CD4-positive, CD25-positive, alpha-beta regulatory T cell (primary cell): ENCODE measurements around the gene ARID1B. TPM values are rescaled to one million over a fixed set of nuclear protein-coding genes. Genes with fewer than 3 reads are reported as not detected.

Experiments
- ATAC-seq, 2 donors: fragments of 150-1000 bp; cut with Tn5 transposase; one replicate each; pipeline ENCODE4 v1.10.0; 2021; ENCODE audit warnings: low read depth in 2 of 2, moderate number of reproducible peaks in 2 of 2, moderate library complexity in 1 of 2
- DNase-seq, 3 donors: peaks; one replicate each; pipeline versions ENCODE4 v3.0.0 to v3.0.0-alpha.2; 2012 to 2022; ENCODE audit warnings: mixed read lengths in 1 of 3
- H3K27ac ChIP-seq: one replicate; pipeline ENCODE4 v1.7.0; 2013; ENCODE audit warnings: mild to moderate bottlenecking, low read length; ENCODE audit not compliant: insufficient read depth, poor library complexity, severe bottlenecking
- H3K27me3 ChIP-seq: one replicate; pipeline ENCODE4 v1.7.0; 2013; ENCODE audit warnings: low read length; ENCODE audit not compliant: control insufficient read depth, insufficient read depth
- H3K36me3 ChIP-seq: one replicate; pipeline ENCODE4 v1.7.0; 2013; ENCODE audit warnings: mild to moderate bottlenecking, low read length, moderate library complexity; ENCODE audit not compliant: control insufficient read depth, insufficient read depth
- H3K4me1 ChIP-seq: 2 replicates; pipeline ENCODE4 v1.7.0; 2013; ENCODE audit warnings: mild to moderate bottlenecking, low read length; ENCODE audit not compliant: insufficient read depth, control insufficient read depth, poor library complexity, severe bottlenecking
- H3K4me3 ChIP-seq: one replicate; pipeline ENCODE4 v1.7.0; 2013; ENCODE audit warnings: low read depth, mild to moderate bottlenecking, low read length, moderate library complexity
- H3K9me3 ChIP-seq, 2 experiments: 1 replicate in 1 of 2; 2 replicates in 1 of 2; pipeline ENCODE4 v1.7.0; 2013; ENCODE audit warnings: low read length in 2 of 2, mild to moderate bottlenecking in 1 of 2, moderate library complexity in 1 of 2; ENCODE audit not compliant: control insufficient read depth in 2 of 2
- H3K27ac Mint-ChIP-seq, 3 donors: one replicate each; pipeline ENCODE4 v1.8.0; 2020 to 2022; ENCODE audit warnings: mild to moderate bottlenecking in 3 of 3, mixed read lengths in 3 of 3, moderate library complexity in 2 of 3
- H3K27me3 Mint-ChIP-seq: one replicate; pipeline ENCODE4 v1.8.0; 2022; ENCODE audit warnings: mild to moderate bottlenecking, mixed read lengths
- H3K36me3 Mint-ChIP-seq: one replicate; pipeline ENCODE4 v1.8.0; 2020; ENCODE audit warnings: mixed read lengths
- H3K4me1 Mint-ChIP-seq, 4 donors: one replicate each; pipeline ENCODE4 v1.8.0; 2020 to 2022; ENCODE audit warnings: mixed read lengths in 4 of 4, mild to moderate bottlenecking in 1 of 4
- H3K4me3 Mint-ChIP-seq, 4 donors: one replicate each; pipeline ENCODE4 v1.8.0; 2020 to 2022; ENCODE audit warnings: mild to moderate bottlenecking in 4 of 4, mixed read lengths in 4 of 4, moderate library complexity in 3 of 4
- H3K9me3 Mint-ChIP-seq, 7 donors: one replicate each; pipeline ENCODE4 v1.8.0; 2020 to 2022; ENCODE audit warnings: mixed read lengths in 7 of 7, mild to moderate bottlenecking in 3 of 7, moderate library complexity in 2 of 7
- polyA plus RNA-seq, 4 donors: library from polyadenylated mRNA; unstranded; fragments of 300-500 nt; fragmentation: Illumina TruSeq; gene quantifications; one replicate each; pipeline ENCODE4 v1.2.3, GENCODE V29; 2021
- total RNA-seq: library from RNA; stranded (reverse); gene quantifications from one replicate; pipeline ENCODE4 v1.2.3, GENCODE V29; 2022

Gene ARID1B
- total and polyA plus RNA-seq, 5 donors from 2014 or later: 9.8 to 186 (median 12.4) TPM

DNA sequence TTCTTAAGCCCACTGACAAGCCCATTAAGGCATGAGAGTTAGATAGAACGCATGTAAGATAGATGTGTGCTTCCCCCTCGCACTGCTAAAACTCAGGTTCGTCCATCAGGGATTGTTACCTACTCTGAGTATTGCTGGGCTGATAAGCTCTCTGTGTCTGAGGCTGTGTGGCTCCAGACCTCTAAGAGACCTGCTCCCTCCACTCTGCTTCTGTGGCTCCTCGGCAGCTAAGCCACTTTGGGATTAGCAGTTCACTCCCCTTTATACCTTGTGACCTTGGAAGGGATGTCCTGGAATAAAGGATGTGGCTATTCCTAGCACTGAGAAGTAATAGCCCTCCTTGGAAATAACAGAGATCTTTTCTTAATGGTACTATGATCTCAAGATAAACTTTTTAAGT lies 381.3 kb downstream of the ARID1B start:
- DNase-seq (no peak), ATAC-seq (no peak)
- H3K36me3 ChIP-seq: peaks cover 31% of the 10 kb centered on the region
- H3K4me1 ChIP-seq: no peaks in the 10 kb centered on the region
- no peaks in the 10 kb centered on the region for H3K9me3 Mint-ChIP-seq
- H3K9me3 ChIP-seq: no peaks in the 10 kb centered on the region
- no peak overlapping the region for H3K27ac ChIP-seq
- H3K4me1 Mint-ChIP-seq: peaks cover 0 to 13% (median 8%) of the 10 kb centered on the region in 4 donors
- no peaks in the 10 kb centered on the region for H3K27me3 ChIP-seq
- H3K27me3 Mint-ChIP-seq: no peaks in the 10 kb centered on the region
- peaks cover 35% of the 10 kb centered on the region for H3K36me3 Mint-ChIP-seq
- no peak overlapping the region for H3K4me3 Mint-ChIP-seq
- peak overlapping the region in 1 of 3 donors; percentile 51 for H3K27ac Mint-ChIP-seq
- H3K4me3 ChIP-seq: no peak overlapping the region

DNA sequence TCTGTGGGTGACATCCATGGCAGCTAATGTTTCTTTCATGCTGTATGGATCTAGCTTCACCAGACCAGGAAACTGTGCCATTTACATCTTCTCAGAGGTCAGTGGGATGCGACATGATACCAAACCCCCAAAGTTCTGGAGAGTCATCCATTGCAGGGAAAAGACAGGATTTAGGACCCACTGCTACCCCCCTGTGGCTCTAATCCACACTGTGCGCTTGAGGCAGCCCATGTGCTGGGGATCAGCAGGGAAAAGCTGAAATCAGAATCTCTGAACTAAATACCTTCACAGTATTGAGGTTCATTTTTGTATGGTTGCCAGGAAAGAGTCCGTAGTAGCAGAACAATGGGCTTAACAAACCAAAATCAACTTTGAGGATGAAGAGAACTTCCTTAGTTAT lies 381.7 kb downstream of the ARID1B start:
- H3K36me3 ChIP-seq: peaks cover 31% of the 10 kb centered on the region
- Mint-ChIP-seq H3K4me3 (no peak overlapping the region), H3K4me1 (peaks cover 0 to 15% (median 8%) of the 10 kb centered on the region in 4 donors), H3K9me3 (no peaks in the 10 kb centered on the region), H3K27ac (peak overlapping the region in 2 of 3 donors; percentile 51 to 85), H3K27me3 (no peaks in the 10 kb centered on the region), H3K36me3 (peaks cover 34% of the 10 kb centered on the region)
- no peak overlapping the region for H3K27ac ChIP-seq
- no peak for DNase-seq
- H3K9me3 ChIP-seq: no peaks in the 10 kb centered on the region
- no peak overlapping the region for H3K4me3 ChIP-seq
- no peak for ATAC-seq
- H3K4me1 ChIP-seq: no peaks in the 10 kb centered on the region
- no peaks in the 10 kb centered on the region for H3K27me3 ChIP-seq

DNA sequence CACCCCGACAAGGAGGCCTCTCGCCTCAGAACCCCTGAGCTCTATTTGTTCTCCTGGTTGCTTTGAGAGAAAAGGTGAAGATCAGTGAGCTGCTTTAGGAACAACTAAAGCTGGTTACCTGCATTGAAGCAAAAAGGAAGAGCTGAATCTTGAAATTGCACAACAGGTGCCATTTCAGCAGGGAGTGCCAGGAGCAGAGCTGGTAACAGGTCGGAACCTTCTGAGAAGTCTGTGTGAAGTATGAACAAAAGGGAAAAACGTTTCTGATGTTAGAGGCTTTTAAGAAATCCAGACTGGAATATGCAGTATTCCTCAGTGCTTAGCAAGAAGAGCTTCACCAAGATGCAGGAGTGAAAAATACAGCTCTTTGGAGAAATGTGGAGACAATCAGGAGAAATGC lies 382.2 kb downstream of the ARID1B start:
- Mint-ChIP-seq H3K27me3 (no peaks in the 10 kb centered on the region), H3K27ac (peak overlapping the region in 2 of 3 donors; percentile 13 to 85), H3K4me3 (no peak overlapping the region), H3K4me1 (peaks cover 0 to 12% (median 8%) of the 10 kb centered on the region in 4 donors), H3K36me3 (peaks cover 35% of the 10 kb centered on the region), H3K9me3 (no peaks in the 10 kb centered on the region)
- Histone ChIP-seq H3K9me3 (no peaks in the 10 kb centered on the region), H3K4me1 (no peaks in the 10 kb centered on the region), H3K27me3 (no peaks in the 10 kb centered on the region), H3K27ac (no peak overlapping the region), H3K36me3 (peaks cover 27% of the 10 kb centered on the region), H3K4me3 (no peak overlapping the region)
- DNase-seq (no peak), ATAC-seq (no peak)

DNA sequence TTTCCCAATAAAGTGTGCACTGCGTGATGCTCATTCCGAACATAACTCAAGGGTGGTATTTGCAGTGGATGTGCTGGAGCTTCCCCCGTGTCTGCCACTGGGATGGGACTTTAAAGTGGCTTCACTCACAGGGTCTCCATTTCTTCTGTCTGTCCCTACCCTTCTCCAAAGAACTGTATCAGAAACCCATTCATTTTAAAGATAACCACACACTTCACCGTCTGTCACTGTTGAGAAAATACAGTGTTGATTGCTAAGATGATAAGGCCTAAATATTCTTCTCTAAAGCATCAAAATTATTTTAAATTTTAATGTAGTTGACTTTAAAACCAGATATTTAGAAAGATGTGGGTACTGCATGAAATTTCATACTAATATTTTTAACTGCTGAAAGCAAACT lies 384.7 kb downstream of the ARID1B start:
- H3K9me3 Mint-ChIP-seq: no peaks in the 10 kb centered on the region

DNA sequence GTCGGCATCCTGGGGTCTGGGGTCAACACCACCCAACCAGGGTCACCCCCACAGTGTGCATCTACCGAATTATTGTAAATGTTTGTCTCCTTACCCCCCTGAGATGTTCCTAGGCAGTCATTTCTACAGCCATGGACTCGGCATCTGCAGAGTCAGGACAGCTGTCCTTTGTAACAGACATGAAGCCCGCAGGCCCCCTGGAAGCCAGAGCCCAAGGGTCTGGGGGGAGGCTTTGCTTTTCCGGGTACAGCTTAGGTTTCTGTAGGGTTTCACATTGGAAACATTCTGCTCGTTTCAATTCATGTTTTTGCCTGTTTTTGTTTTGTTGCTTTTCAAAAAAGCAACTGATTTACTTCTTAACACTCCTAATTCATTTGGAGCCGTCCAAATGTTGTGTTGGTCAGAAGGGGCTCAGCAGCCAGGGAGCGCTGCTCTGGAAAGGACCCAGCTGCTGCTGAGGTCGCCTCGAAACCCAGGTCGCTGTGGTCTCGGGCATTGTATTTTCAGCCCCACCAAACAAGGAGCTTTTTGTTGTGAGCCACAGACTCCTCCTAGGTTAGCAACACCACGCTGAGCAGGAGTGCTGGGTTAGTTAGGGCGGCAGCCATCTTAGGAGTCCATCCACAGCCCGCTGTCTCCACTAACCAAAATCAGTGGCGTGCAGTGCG lies 385.7 kb downstream of the ARID1B start:
- no peak overlapping the region for H3K27ac ChIP-seq
- Mint-ChIP-seq H3K4me1 (peaks cover 0 to 5% (median 3%) of the 10 kb centered on the region in 4 donors), H3K36me3 (peaks cover 33% of the 10 kb centered on the region), H3K27me3 (no peaks in the 10 kb centered on the region), H3K4me3 (no peak overlapping the region), H3K27ac (no peak overlapping the region), H3K9me3 (no peaks in the 10 kb centered on the region)
- H3K36me3 ChIP-seq: peaks cover 14% of the 10 kb centered on the region
- ATAC-seq (no peak), DNase-seq (no peak)
- H3K4me3 ChIP-seq: no peak overlapping the region
- no peaks in the 10 kb centered on the region for H3K4me1 ChIP-seq
- H3K9me3 ChIP-seq: no peaks in the 10 kb centered on the region
- no peaks in the 10 kb centered on the region for H3K27me3 ChIP-seq

More for the DNA sequence above, 384.7 kb downstream of the ARID1B start:
- DNase-seq (no peak), ATAC-seq (no peak)
- no peak overlapping the region for H3K27ac Mint-ChIP-seq
- Histone ChIP-seq H3K9me3 (no peaks in the 10 kb centered on the region), H3K4me3 (no peak overlapping the region), H3K27ac (no peak overlapping the region), H3K4me1 (no peaks in the 10 kb centered on the region), H3K36me3 (peaks cover 12% of the 10 kb centered on the region), H3K27me3 (no peaks in the 10 kb centered on the region)
- peaks cover 0 to 7% (median 4%) of the 10 kb centered on the region in 4 donors for H3K4me1 Mint-ChIP-seq
- peaks cover 31% of the 10 kb centered on the region for H3K36me3 Mint-ChIP-seq
- no peaks in the 10 kb centered on the region for H3K27me3 Mint-ChIP-seq
- H3K4me3 Mint-ChIP-seq: no peak overlapping the region

DNA sequence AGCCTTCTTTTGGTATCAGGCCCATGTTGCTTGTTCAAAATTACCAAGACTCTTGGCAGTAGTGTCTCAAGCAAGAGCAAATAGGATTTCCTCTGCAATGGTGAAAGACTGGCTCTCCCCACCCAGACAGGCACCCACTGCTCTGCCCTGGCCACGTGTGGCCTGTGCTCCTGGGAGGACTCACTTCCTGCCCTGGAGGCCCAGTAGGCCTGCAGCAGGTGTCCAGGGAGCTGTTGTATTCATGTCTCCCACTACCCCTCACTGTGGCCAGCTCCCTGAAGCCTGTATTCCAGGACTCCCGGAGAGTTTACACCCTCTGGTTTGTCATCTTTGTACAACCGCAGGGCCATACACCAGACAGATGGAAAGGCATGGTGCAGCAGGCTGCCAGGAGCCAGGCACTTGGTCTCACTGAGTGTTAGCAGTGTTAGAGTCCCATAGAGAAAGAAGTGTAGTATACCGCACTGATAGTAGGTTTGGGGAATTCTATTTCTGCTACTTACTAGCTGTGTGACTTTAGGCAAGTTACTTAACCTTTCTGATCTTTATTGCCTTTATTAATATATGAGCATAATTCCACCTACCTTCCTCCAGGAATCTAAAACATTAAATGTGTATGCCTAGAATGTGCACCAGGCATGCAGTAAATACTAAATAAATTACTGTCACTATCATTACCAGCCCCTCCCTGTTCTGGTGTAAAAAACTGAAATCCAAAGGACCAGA lies 386.4 kb downstream of the ARID1B start:
- H3K27me3 Mint-ChIP-seq: no peaks in the 10 kb centered on the region
- ATAC-seq (no peak), DNase-seq (no peak)
- Histone ChIP-seq H3K36me3 (peaks cover 19% of the 10 kb centered on the region), H3K4me1 (no peaks in the 10 kb centered on the region), H3K27ac (no peak overlapping the region), H3K27me3 (no peaks in the 10 kb centered on the region), H3K9me3 (no peaks in the 10 kb centered on the region), H3K4me3 (no peak overlapping the region)
- H3K27ac Mint-ChIP-seq: peak overlapping the region in 1 of 3 donors; percentile 67
- H3K4me3 Mint-ChIP-seq: no peak overlapping the region
- H3K4me1 Mint-ChIP-seq: peaks cover 0 to 5% (median 3%) of the 10 kb centered on the region in 4 donors
- H3K9me3 Mint-ChIP-seq: no peaks in the 10 kb centered on the region
- peaks cover 40% of the 10 kb centered on the region for H3K36me3 Mint-ChIP-seq

DNA sequence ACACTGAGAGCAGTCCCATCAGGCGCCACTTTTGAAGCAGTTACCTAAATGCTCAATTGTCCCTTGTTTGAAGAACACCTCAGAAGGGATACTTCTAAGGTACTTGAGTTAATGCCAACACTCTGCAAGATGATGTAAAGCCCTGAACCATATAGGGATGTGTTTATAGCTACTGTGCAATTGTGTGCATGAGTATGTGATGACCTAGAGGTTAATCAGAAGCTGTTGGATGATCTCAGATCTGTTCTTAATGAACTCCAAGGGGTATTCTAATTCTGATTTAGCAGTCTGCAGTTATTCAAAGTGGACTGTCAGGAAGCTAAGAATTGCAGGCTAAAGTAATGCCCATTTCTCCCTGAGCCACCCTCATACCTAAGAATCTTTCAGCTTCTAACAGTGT lies 387.8 kb downstream of the ARID1B start:
- Histone ChIP-seq H3K27me3 (no peaks in the 10 kb centered on the region), H3K4me3 (no peak overlapping the region), H3K4me1 (no peaks in the 10 kb centered on the region), H3K36me3 (peaks cover 29% of the 10 kb centered on the region), H3K9me3 (no peaks in the 10 kb centered on the region), H3K27ac (no peak overlapping the region)
- Mint-ChIP-seq H3K4me1 (peaks cover 0 to 4% (median 1%) of the 10 kb centered on the region in 4 donors), H3K9me3 (no peaks in the 10 kb centered on the region), H3K4me3 (no peak overlapping the region), H3K36me3 (peaks cover 46% of the 10 kb centered on the region), H3K27me3 (no peaks in the 10 kb centered on the region), H3K27ac (no peak overlapping the region)
- DNase-seq (no peak), ATAC-seq (no peak)
